HAP-1 (cell line): Measurements from ENCODE around the gene GHRL.

Source experiments
- DNase-seq, 2 experiments: peaks; one replicate each; pipeline ENCODE4 v3.0.0-alpha.2; 2016 to 2020; ENCODE audit warnings: low spot score in 2 of 2
- H3K27me3 ChIP-seq: fragments of 250-450 bp; sonication (Bioruptor Pico); 2 replicates; pipeline ENCODE4 v1.5.1; 2020; ENCODE audit warnings: low read depth, mild to moderate bottlenecking, moderate library complexity
- H3K36me3 ChIP-seq: fragments of 250-450 bp; sonication (Bioruptor Pico); replicated peaks from 2 replicates; pipeline ENCODE4 v1.5.1; 2020; ENCODE audit warnings: mild to moderate bottlenecking
- H3K4me1 ChIP-seq: fragments of 250-450 bp; sonication (Bioruptor Pico); 2 replicates; pipeline ENCODE4 v1.5.1; 2020; ENCODE audit warnings: mild to moderate bottlenecking
- H3K4me3 ChIP-seq: fragments of 250-450 bp; sonication (Bioruptor Pico); 2 replicates; pipeline ENCODE4 v1.5.1; 2020; ENCODE audit warnings: mild to moderate bottlenecking, moderate library complexity
- H3K9me3 ChIP-seq: fragments of 250-450 bp; sonication (Bioruptor Pico); 2 replicates; pipeline ENCODE4 v1.5.1; 2020; ENCODE audit warnings: mild to moderate bottlenecking, moderate library complexity
- in situ Hi-C: fragments of 300-500 bp; cut with MboI; formaldehyde crosslinking; loops from 3 replicates; pipeline ENCODE4 v1.14.3; 2020; ENCODE audit warnings: low sequenced_read_pairs, inconsistent platforms, mixed read lengths

Gene GHRL, protein sequence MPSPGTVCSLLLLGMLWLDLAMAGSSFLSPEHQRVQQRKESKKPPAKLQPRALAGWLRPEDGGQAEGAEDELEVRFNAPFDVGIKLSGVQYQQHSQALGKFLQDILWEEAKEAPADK

GRCh38 chr3:10292505-10293419, at the start of gene GHRL:
Gene GHRL, minus strand, starts transcription at chr3:10292947. Its CDS starts 2,767 bp downstream, at chr3:10290180.
- no peak within 1 kb of the TSS for H3K4me3 ChIP-seq
- H3K36me3 ChIP-seq, result peaks cover 16% of the 10 kb centered on the region
- in situ Hi-C loops, result no loop called here
- no peak for DNase-seq
- no peaks in the 10 kb centered on the region for H3K27me3 ChIP-seq
- H3K4me1 ChIP-seq, result no peaks in the 10 kb centered on the region
- H3K9me3 ChIP-seq, result no peaks in the 10 kb centered on the region

GRCh38 chr3:10341901-10342398, 49.2 kb upstream of the GHRL start:
- no peak overlapping the region for H3K4me3 ChIP-seq
- DNase-seq, result no peak
- H3K9me3 ChIP-seq, result no peaks in the 10 kb centered on the region
- no peaks in the 10 kb centered on the region for H3K36me3 ChIP-seq
- H3K4me1 ChIP-seq, result no peaks in the 10 kb centered on the region
- peaks cover 18% of the 10 kb centered on the region for H3K27me3 ChIP-seq
- in situ Hi-C loops, result loop anchor here (5.0 kb wide), 1 partner anchor 395 kb away; no protein-coding TSS in a partner anchor

DNA sequence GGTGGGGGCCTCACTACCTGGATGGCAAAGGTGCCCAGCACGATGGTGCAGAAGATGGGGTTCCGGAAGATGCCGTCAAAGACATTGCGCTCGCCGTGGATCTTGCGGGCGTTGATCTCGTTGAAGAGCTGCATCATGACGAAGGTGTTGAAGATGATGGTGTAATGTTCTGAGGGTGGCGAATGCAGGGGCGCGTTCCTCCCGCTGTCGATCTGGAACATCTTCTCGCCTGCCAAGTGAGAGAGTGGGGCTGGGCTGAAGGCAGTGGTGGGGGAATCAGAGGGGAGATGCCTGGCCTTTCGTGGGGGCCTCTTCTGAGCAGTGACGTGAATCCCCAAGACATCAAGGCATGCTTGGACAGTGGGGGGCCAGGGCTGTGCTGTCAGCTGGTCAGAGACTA, 47.7 kb upstream of the GHRL start:
- H3K4me1 ChIP-seq, result no peaks in the 10 kb centered on the region
- DNase-seq, result no peak
- H3K4me3 ChIP-seq, result no peak overlapping the region
- H3K27me3 ChIP-seq, result peaks cover 18% of the 10 kb centered on the region
- in situ Hi-C loops, result loop anchor here (5.0 kb wide), 1 partner anchor 397 kb away; no protein-coding TSS in a partner anchor
- H3K36me3 ChIP-seq, result no peaks in the 10 kb centered on the region
- no peaks in the 10 kb centered on the region for H3K9me3 ChIP-seq

DNA sequence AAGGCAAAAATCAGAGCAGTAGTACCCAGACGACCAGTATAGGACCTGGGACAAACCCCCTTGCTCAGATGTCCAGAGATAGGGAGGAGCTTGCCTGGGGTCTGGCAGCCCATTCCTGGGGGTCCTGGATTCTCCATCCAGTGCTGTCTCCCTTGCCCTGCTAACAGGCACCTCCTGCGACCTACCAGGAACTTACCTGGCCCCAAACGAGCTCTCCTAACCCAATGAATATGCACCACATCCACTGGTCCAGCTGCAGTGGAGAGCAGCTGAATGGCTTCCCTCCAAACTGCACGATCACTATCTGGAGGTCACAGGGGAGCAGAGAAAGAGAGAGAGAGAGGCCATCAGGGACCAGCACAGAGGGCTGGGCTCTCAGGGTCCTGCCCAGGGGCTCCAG, 47.3 kb upstream of the GHRL start:
- Histone ChIP-seq H3K4me1 (no peaks in the 10 kb centered on the region), H3K27me3 (peaks cover 18% of the 10 kb centered on the region), H3K9me3 (no peaks in the 10 kb centered on the region), H3K36me3 (no peaks in the 10 kb centered on the region), H3K4me3 (no peak overlapping the region)
- no peak for DNase-seq
- in situ Hi-C loops, result loop anchor here (5.0 kb wide), 1 partner anchor 397 kb away; no protein-coding TSS in a partner anchor

DNA sequence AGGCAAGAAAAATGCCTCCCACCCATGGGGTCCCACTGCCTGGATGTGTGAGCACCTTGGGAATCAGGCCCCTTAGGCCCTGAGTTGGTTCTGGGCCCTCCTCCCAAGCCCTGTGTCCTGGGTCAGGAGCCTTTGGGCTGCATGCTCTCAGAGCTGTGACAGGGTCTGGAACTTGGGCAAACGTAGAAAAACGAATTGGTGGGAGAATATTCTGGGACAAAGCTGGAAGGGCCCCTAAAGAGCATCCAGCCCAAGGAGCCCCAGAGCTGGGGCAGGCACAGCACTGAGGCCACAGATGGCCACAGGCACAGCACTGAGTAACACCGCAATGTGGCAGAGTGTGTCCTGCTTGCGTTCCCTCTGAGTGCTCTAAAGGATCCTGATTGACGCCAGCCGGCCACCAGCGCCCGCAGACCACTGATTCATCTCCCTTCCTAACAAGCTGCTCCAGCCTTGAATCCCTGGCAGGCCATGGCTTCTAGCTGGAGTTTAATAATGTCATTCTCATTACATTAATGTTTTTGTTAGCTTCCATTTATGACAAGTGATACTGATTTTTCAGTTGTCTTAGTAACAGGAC, 46.7 kb upstream of the GHRL start:
- Histone ChIP-seq H3K36me3 (no peaks in the 10 kb centered on the region), H3K4me1 (no peaks in the 10 kb centered on the region), H3K4me3 (no peak overlapping the region), H3K9me3 (no peaks in the 10 kb centered on the region), H3K27me3 (peaks cover 18% of the 10 kb centered on the region)
- DNase-seq, result no peak
- in situ Hi-C loops, result no loop called here

DNA sequence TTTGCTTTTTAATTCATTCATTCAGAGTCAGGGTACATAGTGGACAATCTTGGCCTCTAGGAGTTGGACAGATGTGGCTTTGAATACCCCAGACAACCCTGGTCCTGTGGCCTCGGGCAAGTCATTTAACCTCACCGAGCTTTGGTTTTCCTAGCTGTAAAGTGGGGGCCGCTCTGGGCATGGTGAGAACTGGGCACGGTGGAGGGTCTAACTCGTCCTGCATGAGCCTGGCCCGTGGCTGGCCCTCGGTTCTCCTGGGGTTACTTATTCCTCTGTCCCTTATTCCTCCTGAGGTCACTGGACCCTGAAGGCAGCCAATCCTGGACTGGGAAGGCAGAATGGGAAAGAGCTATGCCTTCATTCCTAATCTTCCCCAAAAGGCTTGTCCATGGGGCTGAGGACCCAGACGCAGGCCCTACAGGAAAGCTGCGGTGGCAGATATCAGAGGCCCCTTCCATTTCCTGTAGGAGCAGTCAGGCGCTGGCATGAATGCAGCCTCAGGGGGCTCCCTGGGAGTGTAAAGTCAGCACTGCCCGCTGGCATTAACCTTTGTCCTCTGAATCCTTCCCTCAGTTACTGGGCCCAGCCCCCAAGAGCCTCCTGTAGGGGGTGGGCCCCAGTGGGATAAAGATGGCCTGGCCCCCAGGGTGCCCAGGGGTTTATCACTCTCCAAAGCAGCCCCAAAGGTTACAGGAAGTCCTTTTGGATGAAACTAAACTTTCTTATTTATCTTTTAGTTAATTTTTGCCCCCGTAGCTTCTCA, 46.0 kb upstream of the GHRL start:
- DNase-seq, result no peak
- H3K27me3 ChIP-seq, result peaks cover 18% of the 10 kb centered on the region
- no peaks in the 10 kb centered on the region for H3K4me1 ChIP-seq
- no peaks in the 10 kb centered on the region for H3K36me3 ChIP-seq
- no peaks in the 10 kb centered on the region for H3K9me3 ChIP-seq
- in situ Hi-C loops, result no loop called here
- H3K4me3 ChIP-seq, result no peak overlapping the region

DNA sequence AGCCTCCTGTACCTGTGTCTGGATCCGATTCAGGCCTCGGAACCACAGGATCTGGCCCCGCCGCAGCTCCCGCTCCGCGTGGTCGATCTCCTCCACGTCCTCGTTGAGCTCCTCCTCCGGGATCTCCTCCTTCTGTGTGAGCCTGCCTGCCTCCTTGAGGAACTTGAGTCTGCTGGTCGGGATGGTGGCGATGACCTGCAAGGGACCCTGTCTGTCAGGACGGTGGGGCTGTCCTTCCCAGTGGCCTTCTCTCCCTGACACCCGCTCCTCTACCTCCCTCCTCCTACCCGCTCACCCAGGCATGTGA, 45.4 kb upstream of the GHRL start:
- in situ Hi-C loops, result no loop called here
- Histone ChIP-seq H3K9me3 (no peaks in the 10 kb centered on the region), H3K36me3 (no peaks in the 10 kb centered on the region), H3K4me1 (no peaks in the 10 kb centered on the region), H3K27me3 (peaks cover 18% of the 10 kb centered on the region), H3K4me3 (no peak overlapping the region)
- DNase-seq, result no peak

DNA sequence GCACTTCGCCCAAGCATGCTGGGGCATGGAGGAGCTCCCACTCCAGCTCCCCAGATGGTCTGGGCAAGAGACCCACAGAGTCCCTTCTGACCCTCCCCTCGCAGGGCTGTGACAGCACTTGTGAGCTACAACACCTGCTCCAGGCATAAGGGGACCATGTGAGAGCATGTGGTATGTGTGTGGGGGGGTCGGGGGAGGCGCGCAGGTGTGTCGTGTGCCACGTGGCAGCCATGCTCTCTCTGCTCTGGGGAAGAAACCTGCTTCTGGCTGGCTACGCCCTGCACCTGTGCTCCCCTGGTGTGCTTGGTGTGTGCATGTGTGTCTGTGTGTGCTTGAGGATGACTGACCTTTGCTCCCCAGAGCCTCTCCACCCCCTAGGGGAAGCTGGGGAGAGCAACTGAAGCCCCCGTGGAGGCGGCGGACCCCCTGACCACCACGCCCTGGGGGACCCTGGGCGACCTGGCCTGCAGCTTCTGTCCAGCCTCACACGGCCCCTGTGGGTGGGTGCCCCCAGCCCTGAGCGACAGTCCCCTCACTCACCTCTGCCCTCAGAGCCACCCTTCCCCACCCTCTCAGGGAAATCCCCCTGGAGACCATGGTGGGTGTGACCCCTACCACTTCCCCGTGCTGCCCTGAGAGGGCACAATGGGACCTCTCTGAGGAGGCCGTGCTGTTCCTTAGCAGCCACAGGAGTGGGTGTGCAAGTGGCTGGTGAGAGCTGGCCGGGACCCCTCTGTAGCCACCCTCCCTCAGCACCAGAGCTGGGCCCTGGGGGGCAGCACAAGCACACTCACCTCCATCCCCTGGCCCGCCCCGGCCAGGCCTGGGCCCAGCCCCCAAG, 44.8 kb upstream of the GHRL start:
- no peak overlapping the region for H3K4me3 ChIP-seq
- DNase-seq, result no peak
- in situ Hi-C loops, result no loop called here
- H3K9me3 ChIP-seq, result no peaks in the 10 kb centered on the region
- peaks cover 18% of the 10 kb centered on the region for H3K27me3 ChIP-seq
- no peaks in the 10 kb centered on the region for H3K4me1 ChIP-seq
- no peaks in the 10 kb centered on the region for H3K36me3 ChIP-seq

GRCh38 chr3:10336761-10337160, 44.0 kb upstream of the GHRL start:
- H3K36me3 ChIP-seq, result no peaks in the 10 kb centered on the region
- in situ Hi-C loops, result no loop called here
- peaks cover 20% of the 10 kb centered on the region for H3K27me3 ChIP-seq
- no peak overlapping the region for H3K4me3 ChIP-seq
- H3K4me1 ChIP-seq, result no peaks in the 10 kb centered on the region
- DNase-seq, result no peak
- no peaks in the 10 kb centered on the region for H3K9me3 ChIP-seq

GRCh38 chr3:10335871-10336622, 43.3 kb upstream of the GHRL start:
- in situ Hi-C loops, result no loop called here

GRCh38 chr3:10335190-10335738, 42.5 kb upstream of the GHRL start:
- H3K27me3 ChIP-seq, result peaks cover 21% of the 10 kb centered on the region
- in situ Hi-C loops, result no loop called here
- no peak for DNase-seq
- H3K9me3 ChIP-seq, result no peaks in the 10 kb centered on the region
- H3K4me1 ChIP-seq, result no peaks in the 10 kb centered on the region
- H3K36me3 ChIP-seq, result no peaks in the 10 kb centered on the region
- no peak overlapping the region for H3K4me3 ChIP-seq

More at GRCh38 chr3:10335871-10336622, 43.3 kb upstream of the GHRL start:
- Histone ChIP-seq H3K27me3 (peaks cover 21% of the 10 kb centered on the region), H3K36me3 (no peaks in the 10 kb centered on the region), H3K4me1 (no peaks in the 10 kb centered on the region), H3K4me3 (no peak overlapping the region), H3K9me3 (no peaks in the 10 kb centered on the region)
- DNase-seq, result no peak

DNA sequence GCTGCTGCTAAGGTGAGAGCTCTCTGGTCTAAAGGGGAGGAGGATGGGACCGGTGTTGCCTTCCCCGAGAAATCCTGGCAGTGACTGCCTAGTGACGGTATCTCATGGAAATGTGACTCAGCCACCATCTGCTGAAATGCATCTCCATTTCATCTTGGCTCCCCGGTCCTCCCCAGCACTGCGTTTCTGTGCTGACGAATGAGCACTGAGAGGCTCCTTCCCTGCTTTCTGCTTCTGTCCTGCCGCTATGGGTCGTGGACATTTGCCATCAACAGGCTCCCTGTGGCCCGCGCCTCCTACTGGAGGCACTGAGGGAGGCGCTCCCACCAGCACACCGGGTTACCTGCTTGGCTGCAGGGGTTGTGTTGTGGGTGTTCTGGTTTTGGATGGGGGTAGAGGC, 41.7 kb upstream of the GHRL start:
- Histone ChIP-seq H3K4me3 (no peak overlapping the region), H3K27me3 (peaks cover 23% of the 10 kb centered on the region), H3K36me3 (no peaks in the 10 kb centered on the region), H3K9me3 (no peaks in the 10 kb centered on the region), H3K4me1 (no peaks in the 10 kb centered on the region)
- DNase-seq, result no peak
- in situ Hi-C loops, result no loop called here
